Body of pancreas (tissue), 4 donors: ENCODE data around the gene WDR73. TPM values are rescaled to one million over a fixed set of nuclear protein-coding genes. Genes with fewer than 3 reads are reported as not detected.

ENCODE experiments used
- ATAC-seq: fragments of 150-250 bp; one replicate; pipeline ENCODE4 v1.9.1; 2016
- DNase-seq, 4 donors: peaks; one replicate each; pipeline ENCODE4 v3.0.0-alpha.2; 2019
- H3K27ac ChIP-seq, 4 donors: fragments of 200-600 bp; sonication (generic); 1 replicate in 3 of 4; 2 replicates in 1 of 4; pipeline versions ENCODE4 v1.5.1 to v1.6.1; 2016 to 2019; ENCODE audit warnings: mild to moderate bottlenecking in 1 of 4, mixed read lengths in 1 of 4, moderate library complexity in 1 of 4
- H3K27me3 ChIP-seq, 2 donors: fragments of 200-600 bp; sonication (generic); one replicate each; pipeline ENCODE4 v1.6.0; 2016; ENCODE audit warnings: mild to moderate bottlenecking in 1 of 2
- H3K36me3 ChIP-seq, 2 donors: fragments of 200-600 bp; sonication (generic); replicated peaks in 1 of 2; 2 replicates each; pipeline ENCODE4 v1.5.1; 2016; ENCODE audit warnings: low read depth in 2 of 2; ENCODE audit not compliant: insufficient read depth in 1 of 2
- H3K4me1 ChIP-seq: fragments of 200-600 bp; sonication (generic); one replicate; pipeline ENCODE4 v1.6.0; 2016
- H3K4me3 ChIP-seq, 2 donors: fragments of 200-600 bp; sonication (generic); 1 replicate in 1 of 2; 2 replicates in 1 of 2; pipeline ENCODE4 v1.5.1; 2016 to 2019
- H3K9me3 ChIP-seq, 3 donors: fragments of 200-600 bp; sonication (generic); 1 replicate in 2 of 3; 2 replicates in 1 of 3; pipeline ENCODE4 v1.5.1; 2016
- POLR2A ChIP-seq, 3 donors: fragments of 450-650 bp; IDR thresholded peaks; one replicate each; pipeline ENCODE4 v1.6.1; 2016; ENCODE audit warnings: antibody characterized with exemption in 3 of 3, mild to moderate bottlenecking in 2 of 3
- WGBS, 2 donors: methylation state at CpG; one replicate each; pipeline ENCODE4 v1.1.5; 2017; 5-methylcytosine and 5-hydroxymethylcytosine counted together
- intact Hi-C: fragments of 100-400 bp; cut with DNase I; formaldehyde crosslinking; loops from one replicate; pipeline ENCODE4 v1.15.1; 2023
- total RNA-seq, 2 donors: library from RNA; depleted of rRNA; stranded (reverse); fragments of >200 nt; gene quantifications; one replicate each; pipeline ENCODE4 v1.1.0, GENCODE V29; 2016
- TF ChIP-seq, protein P1 (sequence below), 7 experiments: fragments of 450-650 bp in 4 of 7; fragments of 200-600 bp in 3 of 7; sonication (generic) in 3 of 7; IDR thresholded peaks; one replicate each; pipeline ENCODE4 v1.5.1; 2016 to 2019; ENCODE audit warnings: antibody characterized with exemption in 7 of 7

WDR73 gene
- total RNA-seq, 2 donors from 2014 or later: 21.1 to 25.4 TPM

DNA sequence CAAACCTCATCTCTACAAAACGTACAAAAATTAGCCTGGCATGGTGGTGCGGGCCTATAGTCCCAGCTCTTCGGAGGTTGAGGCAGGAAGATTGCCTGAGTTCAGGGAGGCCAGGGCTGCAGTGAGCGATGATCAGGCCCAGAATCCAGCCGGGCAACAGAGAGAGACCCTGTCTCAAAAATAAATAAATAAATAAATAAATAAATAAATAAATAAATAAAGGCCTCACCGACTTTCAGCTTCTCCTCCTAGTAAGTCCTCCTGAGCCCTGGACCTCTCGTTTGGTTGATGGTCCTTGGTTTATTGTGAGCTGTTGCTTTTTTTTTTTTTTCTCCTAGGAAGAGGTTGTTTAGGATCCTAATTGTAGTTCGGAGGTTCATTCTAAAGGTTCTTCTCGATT is 25.1 kb downstream of the WDR73 start:
- H3K27ac ChIP-seq: no peak overlapping the region
- TF ChIP-seq, protein P1, sequence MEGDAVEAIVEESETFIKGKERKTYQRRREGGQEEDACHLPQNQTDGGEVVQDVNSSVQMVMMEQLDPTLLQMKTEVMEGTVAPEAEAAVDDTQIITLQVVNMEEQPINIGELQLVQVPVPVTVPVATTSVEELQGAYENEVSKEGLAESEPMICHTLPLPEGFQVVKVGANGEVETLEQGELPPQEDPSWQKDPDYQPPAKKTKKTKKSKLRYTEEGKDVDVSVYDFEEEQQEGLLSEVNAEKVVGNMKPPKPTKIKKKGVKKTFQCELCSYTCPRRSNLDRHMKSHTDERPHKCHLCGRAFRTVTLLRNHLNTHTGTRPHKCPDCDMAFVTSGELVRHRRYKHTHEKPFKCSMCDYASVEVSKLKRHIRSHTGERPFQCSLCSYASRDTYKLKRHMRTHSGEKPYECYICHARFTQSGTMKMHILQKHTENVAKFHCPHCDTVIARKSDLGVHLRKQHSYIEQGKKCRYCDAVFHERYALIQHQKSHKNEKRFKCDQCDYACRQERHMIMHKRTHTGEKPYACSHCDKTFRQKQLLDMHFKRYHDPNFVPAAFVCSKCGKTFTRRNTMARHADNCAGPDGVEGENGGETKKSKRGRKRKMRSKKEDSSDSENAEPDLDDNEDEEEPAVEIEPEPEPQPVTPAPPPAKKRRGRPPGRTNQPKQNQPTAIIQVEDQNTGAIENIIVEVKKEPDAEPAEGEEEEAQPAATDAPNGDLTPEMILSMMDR (IDR thresholded peaks at IDR 0.05): no peak
- no peak for TF ChIP-seq POLR2A (IDR thresholded peaks at IDR 0.05)
- H3K4me3 ChIP-seq: no peak overlapping the region
- no peaks in the 10 kb centered on the region for H3K27me3 ChIP-seq
- no peaks in the 10 kb centered on the region for H3K9me3 ChIP-seq
- DNase-seq (no peak), ATAC-seq (no peak)
- intact Hi-C loops: no loop called here
- H3K4me1 ChIP-seq: peaks cover 26% of the 10 kb centered on the region
- H3K36me3 ChIP-seq: no peaks in the 10 kb centered on the region
- WGBS, 2 donors: 89 to 95% methylated on average over 9 of the region's 9 CpGs

DNA sequence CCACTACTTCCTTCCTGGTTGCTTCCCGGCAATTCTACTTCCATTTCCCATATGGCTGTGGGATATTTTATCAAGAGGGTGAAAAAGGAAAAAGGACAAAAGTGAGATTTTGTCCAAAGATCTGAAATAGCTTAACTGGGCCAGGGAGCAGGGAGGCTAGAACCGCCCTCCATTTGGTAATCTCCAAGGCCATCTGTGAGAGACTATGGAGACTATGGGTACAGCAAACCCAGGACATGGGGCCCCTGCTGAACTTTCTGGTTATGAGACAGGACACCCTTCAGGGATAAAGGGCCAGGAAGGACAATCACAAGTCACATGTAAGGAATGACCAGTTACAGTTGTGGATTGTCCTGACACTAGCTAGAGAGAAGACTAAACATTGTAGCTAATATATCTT is 29.0 kb downstream of the WDR73 start:
- Histone ChIP-seq H3K27ac (no peak overlapping the region), H3K4me3 (no peak overlapping the region), H3K9me3 (peaks cover 0 to 17% (median 2%) of the 10 kb centered on the region in 3 donors), H3K4me1 (peaks cover 3% of the 10 kb centered on the region), H3K36me3 (peaks cover 15% of the 10 kb centered on the region in 2 donors), H3K27me3 (no peaks in the 10 kb centered on the region)
- no peak for DNase-seq
- no peak for ATAC-seq
- intact Hi-C loops: no loop called here
- TF ChIP-seq, protein P1 (IDR thresholded peaks at IDR 0.05): no peak
- no peak for TF ChIP-seq POLR2A (IDR thresholded peaks at IDR 0.05)
- WGBS, 2 donors: 76 to 80% methylated on average over 2 of the region's 2 CpGs

DNA sequence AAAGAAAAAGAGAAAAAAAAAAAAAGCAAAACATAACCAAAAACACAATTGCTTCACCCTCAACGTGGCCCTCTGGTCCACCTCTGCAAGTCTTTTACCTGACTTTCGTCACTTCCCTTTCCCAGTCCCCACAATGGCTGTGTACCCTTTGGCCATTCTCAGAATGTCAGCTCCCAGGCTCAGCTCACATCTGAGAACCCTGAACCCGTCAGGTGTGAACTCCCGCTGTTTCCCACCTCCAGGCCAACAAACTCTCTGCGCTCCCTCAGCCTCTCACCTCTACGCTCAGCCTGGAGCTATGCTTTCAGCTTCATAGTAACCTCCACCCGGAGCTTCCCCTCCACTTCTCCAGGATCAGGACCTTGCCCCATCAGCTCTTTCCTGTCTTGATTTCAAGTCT is 29.7 kb downstream of the WDR73 start:
- Histone ChIP-seq H3K4me3 (no peak overlapping the region), H3K27ac (no peak overlapping the region), H3K36me3 (peaks cover 15% of the 10 kb centered on the region in 2 donors), H3K27me3 (no peaks in the 10 kb centered on the region), H3K9me3 (peaks cover 0 to 17% (median 2%) of the 10 kb centered on the region in 3 donors), H3K4me1 (peaks cover 3% of the 10 kb centered on the region)
- DNase-seq (no peak), ATAC-seq (no peak)
- 94 to 95% methylated on average over 6 of the region's 7 CpGs for WGBS, 2 donors
- TF ChIP-seq, protein P1 (IDR thresholded peaks at IDR 0.05): no peak
- no peak for TF ChIP-seq POLR2A (IDR thresholded peaks at IDR 0.05)
- intact Hi-C loops: no loop called here

DNA sequence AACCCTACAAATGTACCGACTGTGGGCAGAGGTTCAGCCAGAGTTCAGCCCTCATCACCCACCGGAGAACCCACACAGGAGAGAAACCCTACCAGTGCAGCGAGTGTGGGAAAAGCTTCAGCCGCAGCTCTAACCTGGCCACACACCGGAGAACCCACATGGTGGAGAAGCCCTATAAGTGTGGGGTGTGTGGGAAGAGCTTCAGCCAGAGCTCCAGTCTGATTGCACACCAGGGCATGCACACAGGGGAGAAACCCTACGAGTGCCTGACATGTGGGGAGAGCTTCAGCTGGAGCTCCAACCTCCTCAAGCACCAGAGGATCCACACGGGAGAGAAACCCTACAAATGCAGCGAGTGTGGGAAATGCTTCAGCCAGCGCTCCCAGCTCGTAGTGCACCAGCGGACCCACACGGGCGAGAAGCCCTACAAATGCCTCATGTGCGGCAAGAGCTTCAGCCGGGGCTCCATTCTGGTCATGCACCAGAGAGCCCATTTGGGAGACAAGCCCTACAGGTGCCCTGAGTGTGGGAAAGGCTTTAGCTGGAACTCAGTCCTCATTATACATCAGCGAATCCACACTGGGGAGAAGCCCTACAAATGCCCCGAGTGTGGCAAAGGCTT is 32.6 kb downstream of the WDR73 start:
- intact Hi-C loops: no loop called here
- no peak for DNase-seq

More for the DNA sequence above, 32.6 kb downstream of the WDR73 start:
- Histone ChIP-seq H3K4me1 (peaks cover 3% of the 10 kb centered on the region), H3K9me3 (peaks cover 0 to 17% (median 2%) of the 10 kb centered on the region in 3 donors), H3K36me3 (peaks cover 15% of the 10 kb centered on the region in 2 donors), H3K4me3 (no peak overlapping the region), H3K27ac (no peak overlapping the region), H3K27me3 (no peaks in the 10 kb centered on the region)
- TF ChIP-seq, protein P1 (IDR thresholded peaks at IDR 0.05): no peak
- no peak for TF ChIP-seq POLR2A (IDR thresholded peaks at IDR 0.05)
- WGBS, 2 donors: 95 to 96% methylated on average over 13 to 17 of the region's 17 CpGs
- ATAC-seq: no peak
